ENCODE results near the gene FREM2.

DNA sequence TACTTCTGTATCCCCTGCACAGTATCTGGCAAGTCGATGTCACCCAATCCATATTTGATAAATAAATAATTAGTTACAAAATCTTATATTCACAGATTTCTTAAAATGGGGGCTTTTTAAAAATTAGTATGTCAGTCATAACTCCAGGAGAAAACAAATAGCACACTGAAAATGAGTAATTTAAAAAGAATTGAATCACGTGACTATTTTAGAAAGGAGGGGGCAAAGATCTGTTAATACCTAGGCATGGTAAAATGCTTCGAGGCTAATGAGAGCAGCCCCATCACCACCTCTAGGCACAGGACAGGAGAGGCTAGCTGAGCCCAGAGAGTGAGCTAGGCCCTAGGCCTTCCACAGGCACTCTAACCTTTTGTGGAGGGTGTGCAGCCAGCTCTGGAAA, 94.7 kb downstream of the FREM2 start:
- TF ChIP-seq, protein P1, sequence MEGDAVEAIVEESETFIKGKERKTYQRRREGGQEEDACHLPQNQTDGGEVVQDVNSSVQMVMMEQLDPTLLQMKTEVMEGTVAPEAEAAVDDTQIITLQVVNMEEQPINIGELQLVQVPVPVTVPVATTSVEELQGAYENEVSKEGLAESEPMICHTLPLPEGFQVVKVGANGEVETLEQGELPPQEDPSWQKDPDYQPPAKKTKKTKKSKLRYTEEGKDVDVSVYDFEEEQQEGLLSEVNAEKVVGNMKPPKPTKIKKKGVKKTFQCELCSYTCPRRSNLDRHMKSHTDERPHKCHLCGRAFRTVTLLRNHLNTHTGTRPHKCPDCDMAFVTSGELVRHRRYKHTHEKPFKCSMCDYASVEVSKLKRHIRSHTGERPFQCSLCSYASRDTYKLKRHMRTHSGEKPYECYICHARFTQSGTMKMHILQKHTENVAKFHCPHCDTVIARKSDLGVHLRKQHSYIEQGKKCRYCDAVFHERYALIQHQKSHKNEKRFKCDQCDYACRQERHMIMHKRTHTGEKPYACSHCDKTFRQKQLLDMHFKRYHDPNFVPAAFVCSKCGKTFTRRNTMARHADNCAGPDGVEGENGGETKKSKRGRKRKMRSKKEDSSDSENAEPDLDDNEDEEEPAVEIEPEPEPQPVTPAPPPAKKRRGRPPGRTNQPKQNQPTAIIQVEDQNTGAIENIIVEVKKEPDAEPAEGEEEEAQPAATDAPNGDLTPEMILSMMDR (conservative IDR thresholded peaks at IDR 0.05; ENCODE audit: low read depth, low read length) = no peak
- no peak for TF ChIP-seq EZH2 (IDR thresholded peaks at IDR 0.05; ENCODE audit: borderline replicate concordance, low read depth, low read length, poor library complexity, severe bottlenecking)
